Panc1 (cell line): ENCODE data around the gene OR8B8. TPM values are rescaled to one million over a fixed set of nuclear protein-coding genes. Genes with fewer than 3 reads are reported as not detected.

Experiments
- ATAC-seq: fragments of 200-7000 bp; cut with Tn5 transposase; 2 replicates; pipeline ENCODE4 v1.9.1; 2020; ENCODE audit warnings: mild to moderate bottlenecking, moderate library complexity
- BruUV-seq: library from RNA; stranded (reverse); fragments of 400-500 nt; replicated peaks from 2 replicates; lab custom pipeline; 2021; lab: Mats Ljungman, UMichigan
- CTCF ChIA-PET: fragments of 300-600 bp; sonication (Branson Sonifier 250); formaldehyde crosslinking; loops from one replicate; lab custom pipeline; 2022; ENCODE audit warnings: antibody characterized with exemption; lab: Charles Lee
- POLR2A ChIA-PET: fragments of 300-600 bp; sonication (Branson Sonifier 250); formaldehyde crosslinking; loops from one replicate; lab custom pipeline; 2022; ENCODE audit warnings: antibody characterized with exemption; lab: Charles Lee
- DNase-seq: peaks from one replicate; pipeline ENCODE4 v3.0.0-alpha.2; 2010; ENCODE audit warnings: low read depth, low spot score
- H3K27ac ChIP-seq: 2 replicates; pipeline ENCODE4 v1.5.1; 2011; ENCODE audit warnings: mild to moderate bottlenecking, low read length, inconsistent platforms
- H3K27me3 ChIP-seq: fragments of 200-500 bp; sonication (Bioruptor generic); 2 replicates; pipeline ENCODE4 v1.6.0; 2014; ENCODE audit warnings: low read length, inconsistent platforms; ENCODE audit not compliant: control insufficient read depth, insufficient read depth
- H3K36me3 ChIP-seq: fragments of 200-500 bp; sonication (Bioruptor generic); 2 replicates; pipeline ENCODE4 v1.5.1; 2014; ENCODE audit warnings: inconsistent platforms, mild to moderate bottlenecking, low read length, moderate library complexity; ENCODE audit not compliant: control insufficient read depth, insufficient read depth
- H3K4me1 ChIP-seq: 2 replicates; pipeline ENCODE4 v1.5.1; 2011; ENCODE audit warnings: inconsistent platforms, mild to moderate bottlenecking, low read length, moderate library complexity; ENCODE audit not compliant: control insufficient read depth, insufficient read depth
- H3K4me3 ChIP-seq, 2 experiments: 2 replicates each; pipeline ENCODE4 v1.5.1; 2011 to 2012; ENCODE audit warnings: low read depth in 2 of 2, low read length in 2 of 2, mild to moderate bottlenecking in 2 of 2, inconsistent platforms in 1 of 2, moderate library complexity in 1 of 2
- H3K9me3 ChIP-seq: fragments of 200-500 bp; sonication (Bioruptor generic); 2 replicates; pipeline ENCODE4 v1.5.1; 2014; ENCODE audit warnings: low read depth, mild to moderate bottlenecking, inconsistent platforms, low read length, moderate library complexity; ENCODE audit not compliant: control insufficient read depth, insufficient read depth
- CTCF ChIP-seq: fragments of 450-650 bp; IDR thresholded peaks from 2 replicates; pipeline ENCODE4 v1.5.1; 2017; ENCODE audit warnings: mild to moderate bottlenecking
- POLR2AphosphoS5 ChIP-seq: IDR thresholded peaks from 2 replicates; pipeline ENCODE4 v1.6.1; 2012; ENCODE audit warnings: mild to moderate bottlenecking, low read depth, low read length, moderate library complexity
- SIN3A ChIP-seq: IDR thresholded peaks from 2 replicates; pipeline ENCODE4 v1.6.1; 2012; ENCODE audit warnings: low read depth, mild to moderate bottlenecking, low read length, moderate library complexity, borderline replicate concordance; ENCODE audit not compliant: insufficient read depth
- TCF7L2 ChIP-seq: IDR thresholded peaks from 2 replicates; pipeline ENCODE4 v1.6.1; 2011; ENCODE audit warnings: mild to moderate bottlenecking, low read depth, low read length, inconsistent platforms
- in situ Hi-C: cut with HindIII; loops from 2 replicates; pipeline ENCODE4 v1.10.0; 2016; ENCODE audit warnings: low sequenced_read_pairs, low pct_unique_long_range_greater_than_20kb
- intact Hi-C: fragments of 100-400 bp; cut with micrococcal nuclease; formaldehyde crosslinking; loops from one replicate; pipeline ENCODE4 v1.10.0; 2022; ENCODE audit not compliant: unreplicated experiment
- total RNA-seq: library from RNA; stranded (reverse); gene quantifications from one replicate; pipeline ENCODE4 v1.2.1, GENCODE V29; 2021; ENCODE audit not compliant: unreplicated experiment
- TF ChIP-seq, protein P1 (sequence below), 2 experiments: IDR thresholded peaks; 2 replicates each; pipeline ENCODE4 v1.6.1; 2011 to 2012; ENCODE audit warnings: low read depth in 2 of 2, control low read depth in 1 of 2, low read length in 1 of 2, mild to moderate bottlenecking in 1 of 2, moderate library complexity in 1 of 2; ENCODE audit not compliant: insufficient read depth in 1 of 2

OR8B8 gene
- total RNA-seq, 1 experiment from 2014 or later: not detected

DNA sequence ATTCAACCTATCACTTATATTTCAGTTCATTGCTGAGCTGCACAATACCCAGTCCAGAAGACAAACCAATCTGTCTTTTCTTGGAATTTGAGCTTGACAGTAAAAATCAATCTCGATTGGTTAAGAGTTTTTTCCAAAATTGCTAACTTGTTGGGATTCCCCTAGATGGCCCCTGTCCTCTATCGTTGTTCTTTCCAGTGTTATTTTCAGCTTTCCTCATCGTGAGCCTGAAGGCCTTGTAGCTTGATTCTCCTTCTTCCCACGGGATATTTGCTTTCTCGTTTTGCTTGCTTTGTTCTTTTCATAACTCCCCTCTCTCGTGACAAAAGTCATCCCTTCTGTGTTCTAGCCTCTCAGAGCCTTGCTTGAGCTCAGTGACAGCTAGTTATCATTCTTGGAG is 3.1 kb downstream of the OR8B8 start:
- Histone ChIP-seq H3K36me3 (no peaks in the 10 kb centered on the region), H3K4me3 (no peak overlapping the region), H3K4me1 (no peaks in the 10 kb centered on the region), H3K27ac (no peak overlapping the region), H3K27me3 (peaks cover 4% of the 10 kb centered on the region), H3K9me3 (no peaks in the 10 kb centered on the region)
- DNase-seq (no peak), ATAC-seq (no peak)
- in situ Hi-C loops (no loop called here), intact Hi-C loops (no loop called here)
- POLR2A ChIA-PET: no interaction called here
- BruUV-seq: no TSS peak
- CTCF ChIA-PET: no interaction called here
- TF ChIP-seq, protein P1, sequence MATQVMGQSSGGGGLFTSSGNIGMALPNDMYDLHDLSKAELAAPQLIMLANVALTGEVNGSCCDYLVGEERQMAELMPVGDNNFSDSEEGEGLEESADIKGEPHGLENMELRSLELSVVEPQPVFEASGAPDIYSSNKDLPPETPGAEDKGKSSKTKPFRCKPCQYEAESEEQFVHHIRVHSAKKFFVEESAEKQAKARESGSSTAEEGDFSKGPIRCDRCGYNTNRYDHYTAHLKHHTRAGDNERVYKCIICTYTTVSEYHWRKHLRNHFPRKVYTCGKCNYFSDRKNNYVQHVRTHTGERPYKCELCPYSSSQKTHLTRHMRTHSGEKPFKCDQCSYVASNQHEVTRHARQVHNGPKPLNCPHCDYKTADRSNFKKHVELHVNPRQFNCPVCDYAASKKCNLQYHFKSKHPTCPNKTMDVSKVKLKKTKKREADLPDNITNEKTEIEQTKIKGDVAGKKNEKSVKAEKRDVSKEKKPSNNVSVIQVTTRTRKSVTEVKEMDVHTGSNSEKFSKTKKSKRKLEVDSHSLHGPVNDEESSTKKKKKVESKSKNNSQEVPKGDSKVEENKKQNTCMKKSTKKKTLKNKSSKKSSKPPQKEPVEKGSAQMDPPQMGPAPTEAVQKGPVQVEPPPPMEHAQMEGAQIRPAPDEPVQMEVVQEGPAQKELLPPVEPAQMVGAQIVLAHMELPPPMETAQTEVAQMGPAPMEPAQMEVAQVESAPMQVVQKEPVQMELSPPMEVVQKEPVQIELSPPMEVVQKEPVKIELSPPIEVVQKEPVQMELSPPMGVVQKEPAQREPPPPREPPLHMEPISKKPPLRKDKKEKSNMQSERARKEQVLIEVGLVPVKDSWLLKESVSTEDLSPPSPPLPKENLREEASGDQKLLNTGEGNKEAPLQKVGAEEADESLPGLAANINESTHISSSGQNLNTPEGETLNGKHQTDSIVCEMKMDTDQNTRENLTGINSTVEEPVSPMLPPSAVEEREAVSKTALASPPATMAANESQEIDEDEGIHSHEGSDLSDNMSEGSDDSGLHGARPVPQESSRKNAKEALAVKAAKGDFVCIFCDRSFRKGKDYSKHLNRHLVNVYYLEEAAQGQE (IDR thresholded peaks at IDR 0.05; ENCODE audit: insufficient read depth in 1 of 2, low read depth in 2 of 2, low read length in 1 of 2): no peak
- no peak for TF ChIP-seq CTCF
- no peak for TF ChIP-seq SIN3A
- no peak for TF ChIP-seq TCF7L2
- TF ChIP-seq POLR2AphosphoS5: no peak

DNA sequence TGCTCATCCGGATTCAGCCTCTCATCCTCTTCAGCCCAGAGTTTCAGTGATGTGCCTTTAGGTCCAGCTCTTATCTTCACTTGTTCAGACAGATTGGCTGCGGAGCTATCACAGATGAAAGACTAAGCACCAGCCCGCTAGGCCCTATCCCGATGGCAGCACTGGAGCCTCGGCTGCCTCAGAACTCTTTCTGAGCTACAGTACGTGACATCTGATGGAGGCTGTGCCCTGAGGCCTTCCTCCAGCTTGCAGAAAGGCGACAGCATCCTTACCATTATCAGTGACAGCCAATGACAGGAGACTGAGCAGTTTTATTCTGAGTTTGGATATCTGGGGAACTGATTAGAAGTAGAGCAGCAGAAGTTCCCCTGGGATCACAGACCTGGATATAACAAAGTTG is 4.0 kb downstream of the OR8B8 start:
- Histone ChIP-seq H3K36me3 (no peaks in the 10 kb centered on the region), H3K9me3 (no peaks in the 10 kb centered on the region), H3K27me3 (peaks cover 4% of the 10 kb centered on the region), H3K27ac (no peak overlapping the region), H3K4me1 (no peaks in the 10 kb centered on the region), H3K4me3 (no peak overlapping the region)
- ATAC-seq: no peak
- intact Hi-C loops: no loop called here
- no peak for DNase-seq
- ChIA-PET POLR2A (no interaction called here), CTCF (no interaction called here)
- TF ChIP-seq SIN3A (no peak), TCF7L2 (no peak), POLR2AphosphoS5 (no peak), CTCF (no peak)
- TF ChIP-seq, protein P1 (IDR thresholded peaks at IDR 0.05; ENCODE audit: insufficient read depth in 1 of 2, low read depth in 2 of 2, low read length in 1 of 2): no peak
- BruUV-seq: no TSS peak
- in situ Hi-C loops: no loop called here
